IPS-15b (cell line): ENCODE data around the gene FRRS1.

Experiments
- H3K27me3 ChIP-seq: one replicate; pipeline ENCODE4 v1.6.1; 2013; ENCODE audit warnings: low read length; ENCODE audit not compliant: control insufficient read depth, insufficient read depth
- H3K36me3 ChIP-seq: one replicate; pipeline ENCODE4 v1.6.1; 2013; ENCODE audit warnings: low read length; ENCODE audit not compliant: control insufficient read depth, insufficient read depth
- H3K4me1 ChIP-seq: one replicate; pipeline ENCODE4 v1.6.1; 2013; ENCODE audit warnings: mild to moderate bottlenecking, low read length; ENCODE audit not compliant: control insufficient read depth, insufficient read depth
- H3K4me3 ChIP-seq: one replicate; pipeline ENCODE4 v1.5.1; 2013; ENCODE audit warnings: low read depth, low read length
- H3K9ac ChIP-seq: one replicate; pipeline ENCODE4 v1.6.1; 2013; ENCODE audit warnings: low read depth, mild to moderate bottlenecking, low read length
- H3K9me3 ChIP-seq: one replicate; pipeline ENCODE4 v1.6.1; 2013; ENCODE audit warnings: mild to moderate bottlenecking, low read length; ENCODE audit not compliant: control insufficient read depth, insufficient read depth

The FRRS1 gene

GRCh38 chr1:99748419-99748818 lies 18.0 kb downstream of the FRRS1 start:
- Histone ChIP-seq H3K4me3 (no peak overlapping the region), H3K9ac (no peak overlapping the region), H3K36me3 (no peaks in the 10 kb centered on the region), H3K4me1 (no peaks in the 10 kb centered on the region), H3K9me3 (no peaks in the 10 kb centered on the region), H3K27me3 (no peaks in the 10 kb centered on the region)

GRCh38 chr1:99745684-99746083 lies 20.8 kb downstream of the FRRS1 start:
- no peaks in the 10 kb centered on the region for H3K27me3 ChIP-seq
- no peak overlapping the region for H3K4me3 ChIP-seq

GRCh38 chr1:99745061-99745460 lies 21.4 kb downstream of the FRRS1 start:
- Histone ChIP-seq H3K4me1 (no peaks in the 10 kb centered on the region), H3K27me3 (no peaks in the 10 kb centered on the region), H3K4me3 (no peak overlapping the region), H3K9ac (no peak overlapping the region), H3K9me3 (no peaks in the 10 kb centered on the region), H3K36me3 (no peaks in the 10 kb centered on the region)

More at GRCh38 chr1:99745684-99746083, 20.8 kb downstream of the FRRS1 start:
- Histone ChIP-seq H3K9ac (no peak overlapping the region), H3K9me3 (no peaks in the 10 kb centered on the region), H3K4me1 (no peaks in the 10 kb centered on the region), H3K36me3 (no peaks in the 10 kb centered on the region)

GRCh38 chr1:99740141-99740540 lies 26.3 kb downstream of the FRRS1 start:
- H3K9ac ChIP-seq, result no peak overlapping the region
- H3K36me3 ChIP-seq, result no peaks in the 10 kb centered on the region
- no peaks in the 10 kb centered on the region for H3K4me1 ChIP-seq
- H3K27me3 ChIP-seq, result no peaks in the 10 kb centered on the region
- no peaks in the 10 kb centered on the region for H3K9me3 ChIP-seq
- no peak overlapping the region for H3K4me3 ChIP-seq

GRCh38 chr1:99738858-99739465 lies 27.5 kb downstream of the FRRS1 start:
- no peaks in the 10 kb centered on the region for H3K27me3 ChIP-seq
- H3K36me3 ChIP-seq, result no peaks in the 10 kb centered on the region
- no peak overlapping the region for H3K4me3 ChIP-seq
- H3K4me1 ChIP-seq, result no peaks in the 10 kb centered on the region
- no peaks in the 10 kb centered on the region for H3K9me3 ChIP-seq
- no peak overlapping the region for H3K9ac ChIP-seq

GRCh38 chr1:99737016-99737415 lies 29.4 kb downstream of the FRRS1 start:
- Histone ChIP-seq H3K36me3 (no peaks in the 10 kb centered on the region), H3K4me3 (no peak overlapping the region)

GRCh38 chr1:99735852-99736251 lies 30.6 kb downstream of the FRRS1 start:
- Histone ChIP-seq H3K9me3 (no peaks in the 10 kb centered on the region), H3K4me3 (no peak overlapping the region), H3K9ac (no peak overlapping the region), H3K27me3 (no peaks in the 10 kb centered on the region), H3K36me3 (no peaks in the 10 kb centered on the region), H3K4me1 (no peaks in the 10 kb centered on the region)

More at GRCh38 chr1:99737016-99737415, 29.4 kb downstream of the FRRS1 start:
- H3K4me1 ChIP-seq, result no peaks in the 10 kb centered on the region
- H3K9ac ChIP-seq, result no peak overlapping the region
- H3K27me3 ChIP-seq, result no peaks in the 10 kb centered on the region
- no peaks in the 10 kb centered on the region for H3K9me3 ChIP-seq

- no peaks in the 10 kb centered on the region for H3K27me3 ChIP-seq
- no peaks in the 10 kb centered on the region for H3K9me3 ChIP-seq
- H3K36me3 ChIP-seq, result no peaks in the 10 kb centered on the region
- H3K9ac ChIP-seq, result no peak overlapping the region
- peaks cover 6% of the 10 kb centered on the region for H3K4me1 ChIP-seq
- no peak overlapping the region for H3K4me3 ChIP-seq
These were observed 35.1 kb downstream of the FRRS1 start for GRCh38 chr1:99731384-99731783.

GRCh38 chr1:99728494-99729235 lies 37.8 kb downstream of the FRRS1 start:
- no peaks in the 10 kb centered on the region for H3K9me3 ChIP-seq
- no peak overlapping the region for H3K4me3 ChIP-seq
- H3K9ac ChIP-seq, result no peak overlapping the region
- H3K36me3 ChIP-seq, result no peaks in the 10 kb centered on the region
- peaks cover 9% of the 10 kb centered on the region for H3K4me1 ChIP-seq
- H3K27me3 ChIP-seq, result no peaks in the 10 kb centered on the region

GRCh38 chr1:99727575-99728185 lies 38.8 kb downstream of the FRRS1 start:
- no peak overlapping the region for H3K9ac ChIP-seq
- H3K36me3 ChIP-seq, result no peaks in the 10 kb centered on the region
- H3K4me3 ChIP-seq, result no peak overlapping the region
- peaks cover 9% of the 10 kb centered on the region for H3K4me1 ChIP-seq
- no peaks in the 10 kb centered on the region for H3K9me3 ChIP-seq
- no peaks in the 10 kb centered on the region for H3K27me3 ChIP-seq

- Histone ChIP-seq H3K4me1 (peaks cover 9% of the 10 kb centered on the region), H3K36me3 (no peaks in the 10 kb centered on the region), H3K9ac (no peak overlapping the region), H3K4me3 (no peak overlapping the region), H3K9me3 (no peaks in the 10 kb centered on the region), H3K27me3 (no peaks in the 10 kb centered on the region)
These were observed 39.6 kb downstream of the FRRS1 start for GRCh38 chr1:99726818-99727217.

GRCh38 chr1:99726407-99726806 lies 40.0 kb downstream of the FRRS1 start:
- no peaks in the 10 kb centered on the region for H3K27me3 ChIP-seq
- H3K9me3 ChIP-seq, result no peaks in the 10 kb centered on the region
- peaks cover 9% of the 10 kb centered on the region for H3K4me1 ChIP-seq
- no peak overlapping the region for H3K9ac ChIP-seq
- H3K36me3 ChIP-seq, result no peaks in the 10 kb centered on the region
- H3K4me3 ChIP-seq, result no peak overlapping the region
